ENCODE results near the gene KRTAP4-16.

GRCh38 chr17:41098481-41098880 is 3.5 kb downstream of the KRTAP4-16 start:
- no peak for TF ChIP-seq CTCF (IDR thresholded peaks at IDR 0.05)
- TF ChIP-seq POLR2A (IDR thresholded peaks at IDR 0.05) = no peak
